HepG2 (cell line): ENCODE measurements around the gene CD96. TPM values are rescaled to one million over a fixed set of nuclear protein-coding genes. Genes with fewer than 3 reads are reported as not detected.

Experiments used
- NR2F6 ChIP-seq, 2 experiments: IDR thresholded peaks; 2 replicates each; pipeline ENCODE4 v1.6.1; 2016; ENCODE audit warnings: antibody characterized with exemption in 1 of 2, mild to moderate bottlenecking in 1 of 2
- ZC3H4 ChIP-seq: sonication (generic); formaldehyde crosslinking; IDR thresholded peaks from 2 replicates; pipeline ENCODE4 v1.4.0; 2020; ENCODE audit warnings: missing genetic modification reagents, borderline replicate concordance
- ZNF180 ChIP-seq: sonication (generic); formaldehyde crosslinking; IDR thresholded peaks from 2 replicates; pipeline ENCODE4 v1.4.0; 2020; ENCODE audit warnings: low read depth, missing genetic modification reagents, borderline replicate concordance
- ZNF260 ChIP-seq: sonication (generic); formaldehyde crosslinking; IDR thresholded peaks from 2 replicates; pipeline ENCODE4 v1.4.0; 2020; ENCODE audit warnings: missing genetic modification reagents, low read depth, mild to moderate bottlenecking, borderline replicate concordance
- ZNF891 ChIP-seq: sonication (generic); formaldehyde crosslinking; IDR thresholded peaks from 2 replicates; pipeline ENCODE4 v1.5.0; 2020; ENCODE audit warnings: mild to moderate bottlenecking, missing genetic modification reagents
- polyA plus RNA-seq, 8 experiments: library from polyadenylated mRNA; depleted of rRNA in 3 of 8; stranded (reverse) in 7 of 8; unstranded in 1 of 8; fragments of >200 nt; fragmentation: Illumina TruSeq in 4 of 8; extraction: Trizol in 4 of 8; gene quantifications; 2 replicates each; pipeline versions ENCODE4 v1.2.1 to v1.2.3, GENCODE V29; 2011 to 2016; ENCODE audit warnings: low read depth in 4 of 8, missing spikeins in 1 of 8, mixed read lengths in 1 of 8; ENCODE audit not compliant: insufficient read depth in 1 of 8
- total RNA-seq, 5 experiments: library from RNA; depleted of rRNA; stranded (reverse); fragments of >200 nt; fragmentation: Illumina TruSeq; extraction: Trizol; gene quantifications; 2 replicates each; pipeline ENCODE4 v1.2.3, GENCODE V29; 2016; ENCODE audit warnings: low read depth in 1 of 5
- TF ChIP-seq, protein P1 (sequence below): sonication (generic); formaldehyde crosslinking; IDR thresholded peaks from 2 replicates; pipeline ENCODE4 v1.4.0; 2020; ENCODE audit warnings: missing genetic modification reagents
- TF ChIP-seq, protein P2 (sequence below): sonication (generic); formaldehyde crosslinking; IDR thresholded peaks from 2 replicates; pipeline ENCODE4 v1.5.0; 2020; ENCODE audit warnings: mild to moderate bottlenecking, missing genetic modification reagents, borderline replicate concordance
- TF ChIP-seq, protein P3 (sequence below): sonication (generic); formaldehyde crosslinking; IDR thresholded peaks from 2 replicates; pipeline ENCODE4 v1.5.1; 2020; ENCODE audit warnings: missing genetic modification reagents, mild to moderate bottlenecking, borderline replicate concordance

The CD96 gene
- total and polyA plus RNA-seq, 2 of the 13 experiments (the other 11 are each of a cell fraction or from before 2014, with no cell fraction given) = not detected

DNA sequence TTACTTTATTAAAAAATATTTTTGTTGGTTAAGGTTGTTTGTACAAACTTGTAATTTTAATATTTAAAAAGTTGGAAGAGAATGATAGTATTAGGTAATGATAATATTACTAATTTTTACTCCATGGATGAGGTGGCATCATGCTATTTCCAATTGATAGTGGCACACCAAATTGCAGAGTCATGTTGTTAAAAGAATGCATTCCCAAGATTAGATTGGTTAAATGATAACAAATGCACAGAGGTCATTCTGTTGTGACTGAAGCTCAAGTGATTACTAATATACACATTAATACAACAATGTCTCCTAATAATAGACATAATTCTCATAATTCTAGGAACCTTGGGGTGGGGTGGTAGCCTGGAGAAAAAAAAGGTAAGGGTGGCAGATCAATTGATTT lies 126.3 kb downstream of the CD96 start (continued):
- no peak for TF ChIP-seq ZNF260
- TF ChIP-seq, protein P1, sequence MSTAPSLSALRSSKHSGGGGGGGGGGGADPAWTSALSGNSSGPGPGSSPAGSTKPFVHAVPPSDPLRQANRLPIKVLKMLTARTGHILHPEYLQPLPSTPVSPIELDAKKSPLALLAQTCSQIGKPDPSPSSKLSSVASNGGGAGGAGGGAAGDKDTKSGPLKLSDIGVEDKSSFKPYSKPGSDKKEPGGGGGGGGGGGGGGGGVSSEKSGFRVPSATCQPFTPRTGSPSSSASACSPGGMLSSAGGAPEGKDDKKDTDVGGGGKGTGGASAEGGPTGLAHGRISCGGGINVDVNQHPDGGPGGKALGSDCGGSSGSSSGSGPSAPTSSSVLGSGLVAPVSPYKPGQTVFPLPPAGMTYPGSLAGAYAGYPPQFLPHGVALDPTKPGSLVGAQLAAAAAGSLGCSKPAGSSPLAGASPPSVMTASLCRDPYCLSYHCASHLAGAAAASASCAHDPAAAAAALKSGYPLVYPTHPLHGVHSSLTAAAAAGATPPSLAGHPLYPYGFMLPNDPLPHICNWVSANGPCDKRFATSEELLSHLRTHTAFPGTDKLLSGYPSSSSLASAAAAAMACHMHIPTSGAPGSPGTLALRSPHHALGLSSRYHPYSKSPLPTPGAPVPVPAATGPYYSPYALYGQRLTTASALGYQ (CRISPR knock-in tag) = no peak
- no peak for TF ChIP-seq NR2F6 (IDR thresholded peaks at IDR 0.05)
- no peak for TF ChIP-seq NR2F6 (CRISPR knock-in tag; IDR thresholded peaks at IDR 0.05)
- TF ChIP-seq, protein P2, sequence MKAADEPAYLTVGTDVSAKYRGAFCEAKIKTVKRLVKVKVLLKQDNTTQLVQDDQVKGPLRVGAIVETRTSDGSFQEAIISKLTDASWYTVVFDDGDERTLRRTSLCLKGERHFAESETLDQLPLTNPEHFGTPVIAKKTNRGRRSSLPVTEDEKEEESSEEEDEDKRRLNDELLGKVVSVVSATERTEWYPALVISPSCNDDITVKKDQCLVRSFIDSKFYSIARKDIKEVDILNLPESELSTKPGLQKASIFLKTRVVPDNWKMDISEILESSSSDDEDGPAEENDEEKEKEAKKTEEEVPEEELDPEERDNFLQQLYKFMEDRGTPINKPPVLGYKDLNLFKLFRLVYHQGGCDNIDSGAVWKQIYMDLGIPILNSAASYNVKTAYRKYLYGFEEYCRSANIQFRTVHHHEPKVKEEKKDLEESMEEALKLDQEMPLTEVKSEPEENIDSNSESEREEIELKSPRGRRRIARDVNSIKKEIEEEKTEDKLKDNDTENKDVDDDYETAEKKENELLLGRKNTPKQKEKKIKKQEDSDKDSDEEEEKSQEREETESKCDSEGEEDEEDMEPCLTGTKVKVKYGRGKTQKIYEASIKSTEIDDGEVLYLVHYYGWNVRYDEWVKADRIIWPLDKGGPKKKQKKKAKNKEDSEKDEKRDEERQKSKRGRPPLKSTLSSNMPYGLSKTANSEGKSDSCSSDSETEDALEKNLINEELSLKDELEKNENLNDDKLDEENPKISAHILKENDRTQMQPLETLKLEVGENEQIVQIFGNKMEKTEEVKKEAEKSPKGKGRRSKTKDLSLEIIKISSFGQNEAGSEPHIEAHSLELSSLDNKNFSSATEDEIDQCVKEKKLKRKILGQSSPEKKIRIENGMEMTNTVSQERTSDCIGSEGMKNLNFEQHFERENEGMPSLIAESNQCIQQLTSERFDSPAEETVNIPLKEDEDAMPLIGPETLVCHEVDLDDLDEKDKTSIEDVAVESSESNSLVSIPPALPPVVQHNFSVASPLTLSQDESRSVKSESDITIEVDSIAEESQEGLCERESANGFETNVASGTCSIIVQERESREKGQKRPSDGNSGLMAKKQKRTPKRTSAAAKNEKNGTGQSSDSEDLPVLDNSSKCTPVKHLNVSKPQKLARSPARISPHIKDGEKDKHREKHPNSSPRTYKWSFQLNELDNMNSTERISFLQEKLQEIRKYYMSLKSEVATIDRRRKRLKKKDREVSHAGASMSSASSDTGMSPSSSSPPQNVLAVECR = no peak
- TF ChIP-seq ZNF891 = no peak
- no peak for TF ChIP-seq ZC3H4 (CRISPR knock-in tag)
- TF ChIP-seq ZNF180 (CRISPR knock-in tag) = no peak
- TF ChIP-seq, protein P3, sequence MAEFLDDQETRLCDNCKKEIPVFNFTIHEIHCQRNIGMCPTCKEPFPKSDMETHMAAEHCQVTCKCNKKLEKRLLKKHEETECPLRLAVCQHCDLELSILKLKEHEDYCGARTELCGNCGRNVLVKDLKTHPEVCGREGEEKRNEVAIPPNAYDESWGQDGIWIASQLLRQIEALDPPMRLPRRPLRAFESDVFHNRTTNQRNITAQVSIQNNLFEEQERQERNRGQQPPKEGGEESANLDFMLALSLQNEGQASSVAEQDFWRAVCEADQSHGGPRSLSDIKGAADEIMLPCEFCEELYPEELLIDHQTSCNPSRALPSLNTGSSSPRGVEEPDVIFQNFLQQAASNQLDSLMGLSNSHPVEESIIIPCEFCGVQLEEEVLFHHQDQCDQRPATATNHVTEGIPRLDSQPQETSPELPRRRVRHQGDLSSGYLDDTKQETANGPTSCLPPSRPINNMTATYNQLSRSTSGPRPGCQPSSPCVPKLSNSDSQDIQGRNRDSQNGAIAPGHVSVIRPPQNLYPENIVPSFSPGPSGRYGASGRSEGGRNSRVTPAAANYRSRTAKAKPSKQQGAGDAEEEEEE (CRISPR knock-in tag) = no peak
